ENCODE results near the gene EFNA3. TPM values are rescaled to one million over a fixed set of nuclear protein-coding genes. Genes with fewer than 3 reads are reported as not detected.
A peak's percentile ranks its signal among the peaks of the same experiment; 100 is the strongest.

The EFNA3 gene
- total RNA-seq, 1 donor from 2014 or later = 9.6 TPM

DNA sequence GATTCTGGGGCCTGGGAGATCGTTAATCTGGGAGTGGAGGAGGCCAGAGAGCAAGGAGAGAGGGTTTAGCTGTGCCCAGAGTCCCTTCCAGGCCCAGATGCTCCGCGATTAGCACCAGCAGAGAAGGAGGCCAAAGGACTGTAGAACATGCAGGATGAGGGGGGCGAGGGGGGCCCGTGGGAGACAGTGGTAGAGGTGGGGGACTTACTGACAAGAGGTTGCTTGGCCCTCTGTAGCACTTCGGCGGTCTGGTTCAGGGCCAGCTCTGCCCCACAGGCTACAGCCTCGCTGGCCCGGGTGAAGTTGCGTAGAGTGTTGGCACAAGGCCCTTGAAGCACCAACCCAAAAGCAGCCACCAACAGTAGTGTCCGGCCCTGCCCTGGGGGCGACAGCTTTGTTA, 45.8 kb upstream of the EFNA3 start:
- no peaks in the 10 kb centered on the region for H3K9me3 Mint-ChIP-seq (ENCODE audit: unreplicated experiment)
- peaks cover 16% of the 10 kb centered on the region for H3K27me3 Mint-ChIP-seq (ENCODE audit: unreplicated experiment)
- peaks cover 41% of the 10 kb centered on the region for H3K4me1 Mint-ChIP-seq (ENCODE audit: unreplicated experiment)
- no peak for DNase-seq (ENCODE audit: low spot score)
- no peak overlapping the region for H3K4me3 Mint-ChIP-seq (ENCODE audit: unreplicated experiment)
- TF ChIP-seq, protein P1, sequence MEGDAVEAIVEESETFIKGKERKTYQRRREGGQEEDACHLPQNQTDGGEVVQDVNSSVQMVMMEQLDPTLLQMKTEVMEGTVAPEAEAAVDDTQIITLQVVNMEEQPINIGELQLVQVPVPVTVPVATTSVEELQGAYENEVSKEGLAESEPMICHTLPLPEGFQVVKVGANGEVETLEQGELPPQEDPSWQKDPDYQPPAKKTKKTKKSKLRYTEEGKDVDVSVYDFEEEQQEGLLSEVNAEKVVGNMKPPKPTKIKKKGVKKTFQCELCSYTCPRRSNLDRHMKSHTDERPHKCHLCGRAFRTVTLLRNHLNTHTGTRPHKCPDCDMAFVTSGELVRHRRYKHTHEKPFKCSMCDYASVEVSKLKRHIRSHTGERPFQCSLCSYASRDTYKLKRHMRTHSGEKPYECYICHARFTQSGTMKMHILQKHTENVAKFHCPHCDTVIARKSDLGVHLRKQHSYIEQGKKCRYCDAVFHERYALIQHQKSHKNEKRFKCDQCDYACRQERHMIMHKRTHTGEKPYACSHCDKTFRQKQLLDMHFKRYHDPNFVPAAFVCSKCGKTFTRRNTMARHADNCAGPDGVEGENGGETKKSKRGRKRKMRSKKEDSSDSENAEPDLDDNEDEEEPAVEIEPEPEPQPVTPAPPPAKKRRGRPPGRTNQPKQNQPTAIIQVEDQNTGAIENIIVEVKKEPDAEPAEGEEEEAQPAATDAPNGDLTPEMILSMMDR (IDR thresholded peaks at IDR 0.05; ENCODE audit: unreplicated experiment) = no peak
- H3K36me3 Mint-ChIP-seq (ENCODE audit: low read depth, unreplicated experiment) = peaks cover 8% of the 10 kb centered on the region
- H3K27ac Mint-ChIP-seq (ENCODE audit: unreplicated experiment) = no peak overlapping the region

DNA sequence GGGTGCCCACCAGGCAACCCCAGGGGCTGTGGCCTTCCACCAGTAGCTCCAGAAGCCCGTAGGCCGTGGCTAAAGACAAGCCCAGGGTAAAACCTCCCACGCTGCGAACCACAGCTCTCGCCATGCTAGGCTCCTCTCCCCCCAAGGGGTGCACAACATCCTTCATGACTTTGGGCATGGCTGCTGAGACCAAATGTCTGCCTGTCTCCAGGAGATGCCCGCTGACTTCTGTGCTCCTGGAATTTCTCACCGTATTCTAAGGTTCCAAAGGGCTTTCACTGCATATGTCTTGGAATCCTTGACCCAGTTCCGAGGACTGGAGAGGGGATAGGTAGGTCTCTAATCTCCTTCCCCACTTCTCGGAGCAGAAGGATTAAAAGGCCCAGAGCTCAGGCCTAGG, 45.1 kb upstream of the EFNA3 start, which contains the start of the genes DCST1 and DCST2:
Gene DCST1, plus strand, starts transcription at position 301 of the 400 bp plus-strand sequence. CDS start 213 bp downstream, outside the sequence.
Gene DCST2, minus strand, starts transcription at position 258 of the 400 bp plus-strand sequence. Its CDS starts 80 bp downstream, at position 178.
- Mint-ChIP-seq H3K4me1 (ENCODE audit: unreplicated experiment) (peaks cover 47% of the 10 kb centered on the region), H3K27ac (ENCODE audit: unreplicated experiment) (peak within 1 kb of the TSS; percentile 14), H3K9me3 (ENCODE audit: unreplicated experiment) (no peaks in the 10 kb centered on the region), H3K36me3 (ENCODE audit: low read depth, unreplicated experiment) (peaks cover 8% of the 10 kb centered on the region), H3K4me3 (ENCODE audit: unreplicated experiment) (peak within 1 kb of the TSS; percentile 84), H3K27me3 (ENCODE audit: unreplicated experiment) (peaks cover 16% of the 10 kb centered on the region)
- no peak for DNase-seq (ENCODE audit: low spot score)
- TF ChIP-seq, protein P1 (IDR thresholded peaks at IDR 0.05; ENCODE audit: unreplicated experiment) = no peak

DNA sequence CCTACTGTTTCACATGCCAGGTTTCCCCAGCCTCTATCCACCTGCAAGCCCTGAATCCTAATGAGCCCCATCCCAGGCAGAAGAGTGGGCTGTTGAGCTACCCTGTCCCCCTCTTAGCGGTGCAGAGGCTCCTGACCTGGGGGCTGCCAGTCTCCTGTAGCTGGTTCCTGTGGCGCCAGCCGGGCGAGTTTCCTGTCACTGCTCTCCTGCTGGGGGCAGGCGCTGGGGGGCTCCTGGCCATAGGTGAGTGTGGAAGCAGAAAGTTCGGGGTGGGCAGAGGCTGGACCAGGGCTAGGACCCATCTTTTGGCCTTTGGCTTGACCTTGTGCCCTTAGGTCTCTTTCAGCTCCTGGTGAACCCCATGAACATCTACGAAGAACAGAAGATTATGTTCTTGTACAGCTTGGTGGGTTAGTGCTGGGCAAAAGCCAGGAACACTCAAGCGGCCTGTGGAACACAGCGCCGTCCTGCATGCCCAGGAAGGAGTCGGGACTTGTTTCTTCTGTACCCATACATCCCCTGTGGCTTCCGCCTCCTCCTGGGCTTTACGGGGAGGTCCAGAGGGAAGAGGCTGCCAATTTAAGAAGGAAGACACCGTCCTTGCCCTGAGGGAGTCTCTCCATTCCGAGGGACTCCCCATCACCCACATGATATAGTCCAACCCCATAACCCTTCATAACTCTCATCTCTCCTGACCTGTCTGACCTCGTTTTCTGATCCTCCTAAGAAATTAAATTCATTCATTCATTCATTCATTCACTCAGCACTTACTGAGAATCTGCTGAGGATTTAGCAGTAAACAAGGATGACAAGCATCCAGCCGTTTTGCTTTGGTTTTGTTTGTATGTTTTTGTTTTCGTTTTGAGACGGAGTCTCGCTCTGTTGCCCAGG, 44.1 kb upstream of the EFNA3 start:
- H3K4me3 Mint-ChIP-seq (ENCODE audit: unreplicated experiment) = peak overlapping the region; percentile 84
- H3K9me3 Mint-ChIP-seq (ENCODE audit: unreplicated experiment) = no peaks in the 10 kb centered on the region
- peaks cover 4% of the 10 kb centered on the region for H3K36me3 Mint-ChIP-seq (ENCODE audit: low read depth, unreplicated experiment)
- peak overlapping the region; percentile 14 for H3K27ac Mint-ChIP-seq (ENCODE audit: unreplicated experiment)
- peaks cover 54% of the 10 kb centered on the region for H3K4me1 Mint-ChIP-seq (ENCODE audit: unreplicated experiment)
- no peak for DNase-seq (ENCODE audit: low spot score)
- H3K27me3 Mint-ChIP-seq (ENCODE audit: unreplicated experiment) = peaks cover 12% of the 10 kb centered on the region
- TF ChIP-seq, protein P1 (IDR thresholded peaks at IDR 0.05; ENCODE audit: unreplicated experiment) = no peak

DNA sequence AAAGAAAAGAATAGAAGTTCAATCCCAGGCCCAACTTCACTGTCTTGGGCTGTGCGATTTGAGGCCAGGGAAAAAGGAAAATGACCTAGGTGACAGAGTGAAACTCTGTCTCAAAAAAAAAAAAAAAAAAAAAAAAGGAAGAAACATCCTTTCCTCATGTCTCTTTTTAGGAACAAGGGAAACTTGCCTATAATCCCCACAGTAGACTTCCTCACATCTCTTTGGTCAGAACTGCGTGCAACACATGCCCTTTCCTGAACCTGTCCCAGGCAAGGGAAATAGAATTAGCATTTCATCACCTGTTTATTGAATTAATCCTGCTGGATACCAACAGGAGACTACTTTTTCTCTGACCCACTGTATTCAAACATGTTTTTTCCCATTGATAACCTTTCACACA, 42.7 kb upstream of the EFNA3 start:
- H3K9me3 Mint-ChIP-seq (ENCODE audit: unreplicated experiment) = no peaks in the 10 kb centered on the region
- peaks cover 14% of the 10 kb centered on the region for H3K27me3 Mint-ChIP-seq (ENCODE audit: unreplicated experiment)
- DNase-seq (ENCODE audit: low spot score) = no peak
- TF ChIP-seq, protein P1 (IDR thresholded peaks at IDR 0.05; ENCODE audit: unreplicated experiment) = no peak
- no peak overlapping the region for H3K4me3 Mint-ChIP-seq (ENCODE audit: unreplicated experiment)
- peak overlapping the region; percentile 70 for H3K27ac Mint-ChIP-seq (ENCODE audit: unreplicated experiment)
- peaks cover 54% of the 10 kb centered on the region for H3K4me1 Mint-ChIP-seq (ENCODE audit: unreplicated experiment)
- H3K36me3 Mint-ChIP-seq (ENCODE audit: low read depth, unreplicated experiment) = peaks cover 4% of the 10 kb centered on the region

DNA sequence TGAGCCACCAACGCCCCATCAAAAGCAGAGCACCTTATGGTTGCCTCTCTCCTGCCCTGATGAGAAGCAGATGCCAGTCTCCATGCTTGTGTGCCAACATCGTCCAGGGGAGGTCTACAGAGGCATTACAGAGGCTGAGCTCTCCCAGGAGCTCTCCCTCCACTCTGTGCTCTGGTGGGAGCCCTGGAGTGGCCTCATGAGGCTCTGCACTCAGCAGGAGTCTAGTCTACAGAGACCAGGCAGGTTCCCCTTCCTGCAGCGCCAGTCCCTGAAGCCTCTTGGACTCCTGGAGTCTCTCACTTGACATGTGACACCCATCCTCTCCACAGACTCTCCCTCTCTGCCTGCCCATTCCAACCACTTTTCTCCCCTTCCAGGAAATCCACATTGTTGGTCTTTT, 41.6 kb upstream of the EFNA3 start:
- no peaks in the 10 kb centered on the region for H3K9me3 Mint-ChIP-seq (ENCODE audit: unreplicated experiment)
- H3K4me3 Mint-ChIP-seq (ENCODE audit: unreplicated experiment) = no peak overlapping the region
- H3K27me3 Mint-ChIP-seq (ENCODE audit: unreplicated experiment) = peaks cover 14% of the 10 kb centered on the region
- H3K4me1 Mint-ChIP-seq (ENCODE audit: unreplicated experiment) = peaks cover 54% of the 10 kb centered on the region
- no peak for DNase-seq (ENCODE audit: low spot score)
- peaks cover 4% of the 10 kb centered on the region for H3K36me3 Mint-ChIP-seq (ENCODE audit: low read depth, unreplicated experiment)
- peak overlapping the region; percentile 61 for H3K27ac Mint-ChIP-seq (ENCODE audit: unreplicated experiment)
- TF ChIP-seq, protein P1 (IDR thresholded peaks at IDR 0.05; ENCODE audit: unreplicated experiment) = no peak
